Lower lobe of right lung (tissue), 2 donors: Measurements from ENCODE around the gene ZNHIT6. TPM values are rescaled to one million over a fixed set of nuclear protein-coding genes. Genes with fewer than 3 reads are reported as not detected.

Source experiments
- ATAC-seq, 2 donors: fragments of 200-7000 bp; cut with Tn5 transposase; one replicate each; pipeline ENCODE4 v1.9.1; 2020 to 2022; ENCODE audit warnings: mild to moderate bottlenecking in 2 of 2, moderate library complexity in 2 of 2
- DNase-seq: peaks from one replicate; pipeline ENCODE4 v3.0.0-alpha.2; 2020
- H3K27ac ChIP-seq: fragments of 200-600 bp; one replicate; pipeline ENCODE4 v1.8.0; 2022
- H3K27me3 ChIP-seq: fragments of 200-600 bp; one replicate; pipeline ENCODE4 v1.8.0; 2022; ENCODE audit warnings: low read depth
- H3K36me3 ChIP-seq: fragments of 200-600 bp; one replicate; pipeline ENCODE4 v1.8.0; 2022; ENCODE audit warnings: mild to moderate bottlenecking
- H3K4me1 ChIP-seq: fragments of 200-600 bp; one replicate; pipeline ENCODE4 v1.8.0; 2022
- H3K4me3 ChIP-seq: fragments of 200-600 bp; one replicate; pipeline ENCODE4 v1.8.0; 2022; ENCODE audit warnings: mild to moderate bottlenecking
- H3K9me3 ChIP-seq: fragments of 200-600 bp; one replicate; pipeline ENCODE4 v1.8.0; 2022
- intact Hi-C: fragments of 100-400 bp; cut with DNase I; formaldehyde crosslinking; loops from one replicate; pipeline ENCODE4 v1.11.0; 2022
- total RNA-seq: library from RNA; stranded (reverse); fragmentation: NEBNext Ultra II Directional; extraction: Animal tissue kit (Norgen Biotek cat#: 25700); gene quantifications from one replicate; pipeline ENCODE4 v1.2.1, GENCODE V29; 2021
- TF ChIP-seq, protein P1 (sequence below): fragments of 200-600 bp; IDR thresholded peaks from one replicate; pipeline ENCODE4 v1.8.0; 2022; ENCODE audit warnings: antibody characterized with exemption, mild to moderate bottlenecking
- donor health status: DM: no; HTN: yes; CAD: no; lungs with severe emphysema.

The ZNHIT6 gene
- total RNA-seq, 1 donor from 2014 or later: 11.3 TPM

DNA sequence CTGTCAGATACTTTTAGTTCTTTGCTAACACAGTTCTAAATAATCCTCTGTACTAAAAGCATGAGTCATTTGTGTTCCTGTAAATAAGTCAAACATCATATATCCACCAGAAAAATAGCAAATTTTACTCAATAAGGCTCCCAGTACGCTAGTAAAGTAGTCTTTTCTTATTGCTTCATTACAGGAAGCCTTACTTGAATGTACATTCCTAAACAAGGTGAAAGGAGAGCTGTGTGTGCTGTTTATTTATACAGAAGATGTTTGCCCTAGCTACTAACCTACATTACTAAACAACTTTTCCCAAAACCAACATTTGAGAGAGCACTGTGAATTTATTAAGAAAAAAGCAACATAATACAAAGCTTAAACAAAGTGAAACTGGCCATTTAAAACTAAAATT, 52.0 kb downstream of the ZNHIT6 start:
- Histone ChIP-seq H3K4me3 (no peak overlapping the region), H3K9me3 (no peaks in the 10 kb centered on the region), H3K27ac (no peak overlapping the region), H3K27me3 (no peaks in the 10 kb centered on the region), H3K4me1 (no peaks in the 10 kb centered on the region), H3K36me3 (peaks cover 16% of the 10 kb centered on the region)
- TF ChIP-seq, protein P1, sequence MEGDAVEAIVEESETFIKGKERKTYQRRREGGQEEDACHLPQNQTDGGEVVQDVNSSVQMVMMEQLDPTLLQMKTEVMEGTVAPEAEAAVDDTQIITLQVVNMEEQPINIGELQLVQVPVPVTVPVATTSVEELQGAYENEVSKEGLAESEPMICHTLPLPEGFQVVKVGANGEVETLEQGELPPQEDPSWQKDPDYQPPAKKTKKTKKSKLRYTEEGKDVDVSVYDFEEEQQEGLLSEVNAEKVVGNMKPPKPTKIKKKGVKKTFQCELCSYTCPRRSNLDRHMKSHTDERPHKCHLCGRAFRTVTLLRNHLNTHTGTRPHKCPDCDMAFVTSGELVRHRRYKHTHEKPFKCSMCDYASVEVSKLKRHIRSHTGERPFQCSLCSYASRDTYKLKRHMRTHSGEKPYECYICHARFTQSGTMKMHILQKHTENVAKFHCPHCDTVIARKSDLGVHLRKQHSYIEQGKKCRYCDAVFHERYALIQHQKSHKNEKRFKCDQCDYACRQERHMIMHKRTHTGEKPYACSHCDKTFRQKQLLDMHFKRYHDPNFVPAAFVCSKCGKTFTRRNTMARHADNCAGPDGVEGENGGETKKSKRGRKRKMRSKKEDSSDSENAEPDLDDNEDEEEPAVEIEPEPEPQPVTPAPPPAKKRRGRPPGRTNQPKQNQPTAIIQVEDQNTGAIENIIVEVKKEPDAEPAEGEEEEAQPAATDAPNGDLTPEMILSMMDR: no peak
- intact Hi-C loops: no loop called here
- no peak for ATAC-seq
- DNase-seq: no peak

DNA sequence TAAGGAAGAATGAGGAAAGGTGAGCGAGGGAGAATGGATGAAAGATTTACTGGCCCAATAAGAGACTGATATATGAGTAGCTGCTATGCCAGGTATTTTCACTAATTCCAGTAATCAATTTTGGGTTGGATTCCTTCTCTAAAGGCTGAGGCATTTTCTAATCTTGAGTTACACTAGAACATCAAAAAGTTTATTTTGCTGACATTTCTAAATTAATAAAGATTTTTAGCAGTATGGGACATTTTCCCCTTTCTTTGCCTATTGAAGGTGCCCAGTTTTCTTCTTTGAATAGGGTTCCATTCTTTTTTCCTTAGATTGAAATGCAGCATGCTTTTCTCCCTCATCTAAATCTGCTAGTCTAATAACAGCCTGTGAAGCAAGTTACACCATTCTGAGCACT, 52.9 kb downstream of the ZNHIT6 start:
- H3K27ac ChIP-seq: no peak overlapping the region
- ATAC-seq: no peak
- H3K4me1 ChIP-seq: no peaks in the 10 kb centered on the region
- no peak for DNase-seq
- intact Hi-C loops: no loop called here
- H3K27me3 ChIP-seq: no peaks in the 10 kb centered on the region
- TF ChIP-seq, protein P1: no peak
- peaks cover 16% of the 10 kb centered on the region for H3K36me3 ChIP-seq
- no peaks in the 10 kb centered on the region for H3K9me3 ChIP-seq
- H3K4me3 ChIP-seq: no peak overlapping the region

DNA sequence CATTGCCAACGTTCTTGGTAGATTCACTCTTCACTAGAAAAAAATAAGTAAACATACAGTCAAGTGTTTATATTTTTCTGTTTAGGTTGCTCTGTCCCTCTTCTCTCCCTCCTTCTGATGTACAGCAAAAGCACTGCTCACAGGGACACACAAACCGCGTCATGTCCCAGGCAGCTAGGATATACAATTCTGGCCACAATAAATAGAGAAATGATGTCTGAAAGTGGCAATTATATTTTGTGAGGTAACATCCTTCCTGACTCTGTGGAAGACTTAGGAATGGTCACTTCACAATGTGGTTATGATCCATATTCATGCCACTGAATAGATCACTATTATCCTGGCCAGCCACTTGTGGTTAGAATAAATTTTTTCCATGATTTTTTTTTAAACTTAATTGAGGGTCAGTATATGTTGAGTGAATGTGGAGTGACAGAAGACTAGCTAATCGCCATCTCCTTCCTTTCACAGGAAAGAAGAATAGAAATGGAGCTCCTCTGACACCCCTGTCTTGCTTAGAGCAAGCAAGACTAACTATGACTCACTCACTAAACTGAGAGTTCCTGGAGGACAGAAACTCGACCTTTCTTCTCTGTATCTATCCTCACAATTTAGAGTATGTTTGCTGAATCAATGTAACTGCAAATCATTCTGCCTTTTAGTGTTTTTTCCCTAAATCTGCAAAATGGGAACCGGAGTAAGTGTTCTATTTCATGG, 54.0 kb downstream of the ZNHIT6 start:
- no peaks in the 10 kb centered on the region for H3K27me3 ChIP-seq
- no peak overlapping the region for H3K27ac ChIP-seq
- DNase-seq: no peak
- no peak overlapping the region for H3K4me3 ChIP-seq
- peaks cover 4% of the 10 kb centered on the region for H3K9me3 ChIP-seq
- TF ChIP-seq, protein P1: no peak
- peaks cover 16% of the 10 kb centered on the region for H3K36me3 ChIP-seq
- ATAC-seq: no peak
- intact Hi-C loops: no loop called here
- H3K4me1 ChIP-seq: no peaks in the 10 kb centered on the region

DNA sequence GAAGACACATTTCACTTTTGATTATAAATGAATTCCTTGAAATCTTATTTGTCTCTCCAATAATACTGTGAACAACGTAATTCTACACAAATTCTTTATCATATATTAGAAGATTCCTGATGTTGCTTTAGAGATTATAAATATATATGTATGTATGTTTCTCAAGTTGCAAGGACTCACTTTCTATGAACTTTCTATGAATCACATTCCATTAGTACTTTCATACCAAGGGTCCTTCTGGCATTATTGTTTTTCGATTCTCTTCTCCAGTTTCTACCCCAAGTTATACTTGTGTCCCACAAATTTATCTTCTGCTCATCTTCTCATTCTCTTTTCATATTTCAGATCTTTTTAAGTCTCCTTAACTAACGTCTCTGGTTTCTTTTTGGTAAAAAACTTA, 55.9 kb downstream of the ZNHIT6 start:
- Histone ChIP-seq H3K9me3 (peaks cover 18% of the 10 kb centered on the region), H3K4me3 (no peak overlapping the region), H3K27ac (no peak overlapping the region), H3K4me1 (no peaks in the 10 kb centered on the region), H3K36me3 (peaks cover 16% of the 10 kb centered on the region), H3K27me3 (no peaks in the 10 kb centered on the region)
- TF ChIP-seq, protein P1: no peak
- no peak for DNase-seq
- ATAC-seq: no peak
- intact Hi-C loops: no loop called here

DNA sequence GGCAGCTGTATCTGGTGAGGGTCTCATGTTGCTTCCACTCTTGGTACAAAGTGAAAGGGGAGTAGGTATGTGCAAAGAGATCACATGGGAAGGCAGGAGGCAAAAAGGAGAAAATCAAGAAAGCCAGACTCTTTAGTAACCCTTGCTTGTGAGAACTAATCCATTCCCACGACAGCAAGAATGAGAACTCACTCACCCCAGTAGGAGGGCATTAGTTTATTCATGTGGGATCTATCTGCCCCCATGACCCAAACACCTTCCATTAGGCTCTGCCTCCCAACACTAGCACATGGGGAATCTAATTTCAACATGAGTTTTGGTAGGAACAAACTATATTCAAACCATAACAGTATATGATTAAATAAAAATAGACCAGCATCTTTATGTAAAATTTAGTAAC, 57.6 kb downstream of the ZNHIT6 start:
- Histone ChIP-seq H3K4me3 (no peak overlapping the region), H3K36me3 (peaks cover 16% of the 10 kb centered on the region), H3K27me3 (no peaks in the 10 kb centered on the region), H3K9me3 (peaks cover 18% of the 10 kb centered on the region), H3K4me1 (no peaks in the 10 kb centered on the region), H3K27ac (no peak overlapping the region)
- intact Hi-C loops: no loop called here
- ATAC-seq (no peak), DNase-seq (no peak)
- TF ChIP-seq, protein P1: no peak
